Right lobe of liver (tissue), 4 donors: ENCODE data around the gene CCDC172.

Source experiments
- POLR2A ChIP-seq: fragments of 450-650 bp; IDR thresholded peaks from one replicate; pipeline ENCODE4 v1.6.1; 2017; ENCODE audit warnings: antibody characterized with exemption, mild to moderate bottlenecking
- TF ChIP-seq, protein P1 (sequence below), 4 donors: fragments of 200-600 bp in 3 of 4; fragments of 450-650 bp in 1 of 4; IDR thresholded peaks; one replicate each; pipeline versions ENCODE4 v1.5.1 to v1.8.0; 2016 to 2022; ENCODE audit warnings: antibody characterized with exemption in 4 of 4, mild to moderate bottlenecking in 2 of 4
- donor health status: DM: no; HTN: no; CAD: no.
- donor health status: DM: no; HTN: no; CAD: no.
- donor health status: DM: no; HTN: yes; CAD: no.

DNA sequence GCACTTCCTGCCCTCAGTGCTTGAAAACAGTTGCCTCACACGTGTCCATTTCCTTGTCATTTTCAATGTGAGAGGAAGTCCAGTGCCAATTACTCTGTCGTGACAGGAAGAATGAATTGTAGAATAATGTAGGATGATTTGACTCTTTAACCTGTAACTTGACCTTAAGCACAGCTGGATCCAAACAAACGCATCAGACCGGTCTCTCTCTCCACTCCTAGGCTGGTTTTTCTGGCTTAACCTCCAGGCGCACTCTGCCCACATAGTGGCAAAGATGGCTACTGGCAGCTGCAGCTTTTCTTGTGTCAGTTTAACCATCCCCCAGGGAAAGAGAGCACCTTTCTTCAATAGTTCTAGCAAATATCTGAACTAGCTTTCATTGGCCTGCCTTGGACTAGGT lies 74.0 kb downstream of the CCDC172 start:
- TF ChIP-seq, protein P1, sequence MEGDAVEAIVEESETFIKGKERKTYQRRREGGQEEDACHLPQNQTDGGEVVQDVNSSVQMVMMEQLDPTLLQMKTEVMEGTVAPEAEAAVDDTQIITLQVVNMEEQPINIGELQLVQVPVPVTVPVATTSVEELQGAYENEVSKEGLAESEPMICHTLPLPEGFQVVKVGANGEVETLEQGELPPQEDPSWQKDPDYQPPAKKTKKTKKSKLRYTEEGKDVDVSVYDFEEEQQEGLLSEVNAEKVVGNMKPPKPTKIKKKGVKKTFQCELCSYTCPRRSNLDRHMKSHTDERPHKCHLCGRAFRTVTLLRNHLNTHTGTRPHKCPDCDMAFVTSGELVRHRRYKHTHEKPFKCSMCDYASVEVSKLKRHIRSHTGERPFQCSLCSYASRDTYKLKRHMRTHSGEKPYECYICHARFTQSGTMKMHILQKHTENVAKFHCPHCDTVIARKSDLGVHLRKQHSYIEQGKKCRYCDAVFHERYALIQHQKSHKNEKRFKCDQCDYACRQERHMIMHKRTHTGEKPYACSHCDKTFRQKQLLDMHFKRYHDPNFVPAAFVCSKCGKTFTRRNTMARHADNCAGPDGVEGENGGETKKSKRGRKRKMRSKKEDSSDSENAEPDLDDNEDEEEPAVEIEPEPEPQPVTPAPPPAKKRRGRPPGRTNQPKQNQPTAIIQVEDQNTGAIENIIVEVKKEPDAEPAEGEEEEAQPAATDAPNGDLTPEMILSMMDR (IDR thresholded peaks at IDR 0.05), result no peak
- no peak for TF ChIP-seq POLR2A
